H9 (cell line): ENCODE results near the gene KIAA2012. TPM values are rescaled to one million over a fixed set of nuclear protein-coding genes. Genes with fewer than 3 reads are reported as not detected.

Source experiments
- DNase-seq: peaks from one replicate; pipeline ENCODE4 v3.0.0-alpha.2; 2017
- H2AFZ ChIP-seq: one replicate; pipeline ENCODE4 v1.6.1; 2013; ENCODE audit warnings: mild to moderate bottlenecking, low read length, control low read depth, moderate library complexity
- H2AK5ac ChIP-seq: 2 replicates; pipeline ENCODE4 v1.6.1; 2013; ENCODE audit warnings: low read length, control low read depth, mixed read lengths; ENCODE audit not compliant: insufficient read length
- H2BK120ac ChIP-seq: one replicate; pipeline ENCODE4 v1.6.1; 2013; ENCODE audit warnings: low read depth, mild to moderate bottlenecking, low read length, control low read depth, inconsistent platforms; ENCODE audit not compliant: poor library complexity, severe bottlenecking
- H2BK12ac ChIP-seq: 2 replicates; pipeline ENCODE4 v1.6.1; 2013; ENCODE audit warnings: low read length, control low read depth, mixed read lengths, low read depth; ENCODE audit not compliant: insufficient read length
- H2BK15ac ChIP-seq: 2 replicates; pipeline ENCODE4 v1.6.1; 2013; ENCODE audit warnings: low read depth, low read length, control low read depth
- H2BK20ac ChIP-seq: one replicate; pipeline ENCODE4 v1.6.1; 2013; ENCODE audit warnings: low read depth, mild to moderate bottlenecking, low read length, control low read depth, inconsistent platforms; ENCODE audit not compliant: poor library complexity, severe bottlenecking
- H2BK5ac ChIP-seq: 2 replicates; pipeline ENCODE4 v1.6.1; 2013; ENCODE audit warnings: low read length, control low read depth, mixed read lengths; ENCODE audit not compliant: insufficient read length
- H3K14ac ChIP-seq: 2 replicates; pipeline ENCODE4 v1.6.1; 2013; ENCODE audit warnings: low read length, control low read depth; ENCODE audit not compliant: insufficient read depth
- H3K18ac ChIP-seq: 2 replicates; pipeline ENCODE4 v1.6.1; 2013; ENCODE audit warnings: low read depth, mild to moderate bottlenecking, mixed read lengths, low read length, control low read depth; ENCODE audit not compliant: insufficient read length
- H3K23ac ChIP-seq: 2 replicates; pipeline ENCODE4 v1.6.1; 2013; ENCODE audit warnings: low read length, control low read depth, mixed read lengths, low read depth; ENCODE audit not compliant: insufficient read length
- H3K23me2 ChIP-seq: 2 replicates; pipeline ENCODE4 v1.6.1; 2013; ENCODE audit warnings: low read depth, mild to moderate bottlenecking, mixed read lengths, low read length, control low read depth; ENCODE audit not compliant: insufficient read length, poor library complexity, severe bottlenecking
- H3K27ac ChIP-seq: 2 replicates; pipeline ENCODE4 v1.5.1; 2013; ENCODE audit warnings: low read length, control low read depth, mixed read lengths, low read depth; ENCODE audit not compliant: insufficient read length
- H3K27me3 ChIP-seq: 2 replicates; pipeline ENCODE4 v1.6.1; 2013; ENCODE audit warnings: low read length, control low read depth, inconsistent platforms; ENCODE audit not compliant: insufficient read depth
- H3K4ac ChIP-seq: 2 replicates; pipeline ENCODE4 v1.6.1; 2013; ENCODE audit warnings: low read depth, mild to moderate bottlenecking, control low read depth, inconsistent platforms, low read length, moderate library complexity
- H3K4me1 ChIP-seq: 2 replicates; pipeline ENCODE4 v1.6.1; 2013; ENCODE audit warnings: low read length, control low read depth, inconsistent platforms; ENCODE audit not compliant: insufficient read depth
- H3K4me2 ChIP-seq: 2 replicates; pipeline ENCODE4 v1.6.1; 2013; ENCODE audit warnings: low read length, control low read depth, mixed read lengths; ENCODE audit not compliant: insufficient read length, insufficient read depth
- H3K56ac ChIP-seq: 2 replicates; pipeline ENCODE4 v1.6.1; 2013; ENCODE audit warnings: low read depth, mild to moderate bottlenecking, mixed read lengths, low read length, control low read depth; ENCODE audit not compliant: insufficient read length
- H3K79me1 ChIP-seq: 2 replicates; pipeline ENCODE4 v1.6.1; 2013; ENCODE audit warnings: low read depth, mild to moderate bottlenecking, moderate library complexity, low read length, control low read depth, inconsistent platforms; ENCODE audit not compliant: insufficient read depth, poor library complexity, severe bottlenecking
- H3K79me2 ChIP-seq: 2 replicates; pipeline ENCODE4 v1.6.1; 2013; ENCODE audit warnings: low read length, control low read depth, inconsistent platforms; ENCODE audit not compliant: insufficient read depth
- H3K9ac ChIP-seq: 2 replicates; pipeline ENCODE4 v1.6.1; 2013; ENCODE audit warnings: low read length, control low read depth, mixed read lengths; ENCODE audit not compliant: insufficient read length; ENCODE audit errors: extremely low read depth
- H3K9me3 ChIP-seq: one replicate; pipeline ENCODE4 v1.6.1; 2013; ENCODE audit warnings: low read depth, low read length, inconsistent platforms; ENCODE audit not compliant: control insufficient read depth
- H3T11ph ChIP-seq: one replicate; pipeline ENCODE4 v1.6.1; 2013; ENCODE audit warnings: mild to moderate bottlenecking, low read length, control low read depth, inconsistent platforms
- H4K20me1 ChIP-seq: one replicate; pipeline ENCODE4 v1.6.1; 2013; ENCODE audit not compliant: control insufficient read depth, insufficient read length, insufficient read depth
- H4K5ac ChIP-seq: 2 replicates; pipeline ENCODE4 v1.6.1; 2013; ENCODE audit warnings: low read depth, mild to moderate bottlenecking, mixed read lengths, low read length, control low read depth; ENCODE audit not compliant: insufficient read length
- H4K8ac ChIP-seq: replicated peaks from 2 replicates; pipeline ENCODE4 v1.6.1; 2013; ENCODE audit warnings: low read length, control low read depth, mixed read lengths, low read depth; ENCODE audit not compliant: insufficient read length
- H4K91ac ChIP-seq: 2 replicates; pipeline ENCODE4 v1.6.1; 2013; ENCODE audit warnings: low read depth, mild to moderate bottlenecking, moderate library complexity, mixed read lengths, low read length, control low read depth; ENCODE audit not compliant: insufficient read length
- H3K27ac Mint-ChIP-seq, 3 experiments: 2 replicates in 2 of 3; 3 replicates in 1 of 3; pipeline ENCODE4 v1.8.0; 2020 to 2021; ENCODE audit warnings: mixed read lengths in 3 of 3, mild to moderate bottlenecking in 1 of 3, moderate library complexity in 1 of 3
- H3K27me3 Mint-ChIP-seq: 2 replicates; pipeline ENCODE4 v1.8.0; 2021; ENCODE audit warnings: low read depth, mild to moderate bottlenecking, moderate library complexity, mixed read lengths
- H3K36me3 Mint-ChIP-seq, 3 experiments: 2 replicates in 2 of 3; 3 replicates in 1 of 3; pipeline ENCODE4 v1.8.0; 2020 to 2021; ENCODE audit warnings: low read depth in 3 of 3, mixed read lengths in 3 of 3; ENCODE audit not compliant: insufficient read depth in 1 of 3
- H3K4me1 Mint-ChIP-seq, 2 experiments: 2 replicates each; pipeline ENCODE4 v1.8.0; 2020; ENCODE audit warnings: mixed read lengths in 2 of 2
- H3K4me3 Mint-ChIP-seq, 2 experiments: 2 replicates in 1 of 2; 3 replicates in 1 of 2; pipeline ENCODE4 v1.8.0; 2020 to 2021; ENCODE audit warnings: mild to moderate bottlenecking in 2 of 2, mixed read lengths in 2 of 2, moderate library complexity in 1 of 2
- H3K9me3 Mint-ChIP-seq, 2 experiments: 2 replicates in 1 of 2; 3 replicates in 1 of 2; pipeline ENCODE4 v1.8.0; 2020; ENCODE audit warnings: mild to moderate bottlenecking in 2 of 2, mixed read lengths in 2 of 2, moderate library complexity in 1 of 2
- WGBS: extraction: QIAGEN DNeasy Blood & Tissue Kit; methylation state at CpG from one replicate; pipeline ENCODE4 v1.1.7; 2013; ENCODE audit warnings: missing lambda C conversion rate, low lambda C conversion rate, mixed read lengths; ENCODE audit not compliant: insufficient read length; ENCODE audit errors: extremely low coverage; 5-methylcytosine and 5-hydroxymethylcytosine counted together
- total RNA-seq: library from RNA; stranded (reverse); gene quantifications from 2 replicates; pipeline ENCODE4 v1.2.1, GENCODE V29; 2021
- TF ChIP-seq, protein P1 (sequence below): fragments of 200-600 bp; sonication (generic); conservative IDR thresholded peaks from 3 replicates; pipeline ENCODE4 v1.8.0; 2021; ENCODE audit warnings: antibody characterized with exemption, mild to moderate bottlenecking

Gene KIAA2012
- total RNA-seq, 1 experiment from 2014 or later = not detected

DNA sequence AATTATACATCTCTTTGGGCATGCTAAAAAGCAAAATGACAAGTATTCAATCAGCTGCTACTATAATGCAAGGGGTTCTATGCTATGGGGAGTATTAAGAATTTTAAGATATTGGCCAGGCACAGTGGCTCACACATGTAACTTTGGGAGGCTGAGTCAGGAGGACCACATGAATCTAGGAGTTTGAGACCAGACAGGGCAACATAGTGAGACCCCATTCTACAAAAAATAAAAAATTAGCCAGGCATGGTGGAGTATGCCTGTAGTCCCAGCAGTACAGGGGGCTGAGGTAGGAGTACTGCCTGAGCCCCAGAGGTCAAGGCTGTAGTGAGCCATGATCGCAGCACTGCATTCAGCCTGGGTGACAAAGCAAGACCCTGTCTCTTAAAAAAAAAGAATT lies 5.5 kb upstream of the KIAA2012 start:
- Histone ChIP-seq H4K20me1 (no peaks in the 10 kb centered on the region), H3K4ac (no peak overlapping the region), H2BK20ac (no peak overlapping the region), H2BK5ac (no peak overlapping the region), H4K5ac (no peak overlapping the region), H3K79me1 (no peaks in the 10 kb centered on the region), H4K8ac (no peak overlapping the region), H3K9ac (no peak overlapping the region), H2AFZ (no peak overlapping the region), H3K18ac (no peak overlapping the region), H2BK120ac (no peak overlapping the region), H3K4me1 (peaks cover 9% of the 10 kb centered on the region; the same call in 1 of the 2 replicates), H3K56ac (no peak overlapping the region), H3K79me2 (no peaks in the 10 kb centered on the region), H2BK12ac (no peak overlapping the region), H3K27ac (no peak overlapping the region), H3K14ac (no peak overlapping the region), H2BK15ac (no peak overlapping the region), H3K23me2 (no peaks in the 10 kb centered on the region), H3K23ac (no peak overlapping the region), H3T11ph (no peak overlapping the region), H3K9me3 (no peaks in the 10 kb centered on the region), H3K4me2 (no peak overlapping the region), H4K91ac (no peak overlapping the region), H2AK5ac (no peak overlapping the region), H3K27me3 (no peaks in the 10 kb centered on the region)
- H3K27me3 Mint-ChIP-seq = no peaks in the 10 kb centered on the region
- H3K4me1 Mint-ChIP-seq = peaks cover 31 to 32% of the 10 kb centered on the region in 2 experiments
- TF ChIP-seq, protein P1, sequence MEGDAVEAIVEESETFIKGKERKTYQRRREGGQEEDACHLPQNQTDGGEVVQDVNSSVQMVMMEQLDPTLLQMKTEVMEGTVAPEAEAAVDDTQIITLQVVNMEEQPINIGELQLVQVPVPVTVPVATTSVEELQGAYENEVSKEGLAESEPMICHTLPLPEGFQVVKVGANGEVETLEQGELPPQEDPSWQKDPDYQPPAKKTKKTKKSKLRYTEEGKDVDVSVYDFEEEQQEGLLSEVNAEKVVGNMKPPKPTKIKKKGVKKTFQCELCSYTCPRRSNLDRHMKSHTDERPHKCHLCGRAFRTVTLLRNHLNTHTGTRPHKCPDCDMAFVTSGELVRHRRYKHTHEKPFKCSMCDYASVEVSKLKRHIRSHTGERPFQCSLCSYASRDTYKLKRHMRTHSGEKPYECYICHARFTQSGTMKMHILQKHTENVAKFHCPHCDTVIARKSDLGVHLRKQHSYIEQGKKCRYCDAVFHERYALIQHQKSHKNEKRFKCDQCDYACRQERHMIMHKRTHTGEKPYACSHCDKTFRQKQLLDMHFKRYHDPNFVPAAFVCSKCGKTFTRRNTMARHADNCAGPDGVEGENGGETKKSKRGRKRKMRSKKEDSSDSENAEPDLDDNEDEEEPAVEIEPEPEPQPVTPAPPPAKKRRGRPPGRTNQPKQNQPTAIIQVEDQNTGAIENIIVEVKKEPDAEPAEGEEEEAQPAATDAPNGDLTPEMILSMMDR = no peak
- H3K4me3 Mint-ChIP-seq = no peak overlapping the region
- no peak overlapping the region for H3K27ac Mint-ChIP-seq
- H3K36me3 Mint-ChIP-seq = no peaks in the 10 kb centered on the region
- DNase-seq = no peak
- no CpG with 5 or more reads among the region's 1 CpG for WGBS
- no peaks in the 10 kb centered on the region; a peak in 1 of 5 replicates for H3K9me3 Mint-ChIP-seq
